GM12892 (cell line): Measurements from ENCODE around the gene RET.

Experiments
- DNase-seq: peaks from one replicate; pipeline ENCODE4 v3.0.0; 2011; ENCODE audit not compliant: insufficient read length
- FAIRE-seq: peaks from 2 replicates; lab custom pipeline; 2011; peaks lifted over from hg19 to GRCh38; lab: Jason Lieb, UNC
- POLR2A ChIP-seq: IDR thresholded peaks from 2 replicates; pipeline ENCODE4 v1.6.1; 2011; ENCODE audit warnings: low read depth, low read length, control low read depth
- POLR2AphosphoS5 ChIP-seq: IDR thresholded peaks from 2 replicates; pipeline ENCODE4 v1.6.1; 2011; ENCODE audit warnings: low read depth, low read length, control low read depth
- TAF1 ChIP-seq: IDR thresholded peaks from 2 replicates; pipeline ENCODE4 v1.6.1; 2011; ENCODE audit warnings: low read depth, mild to moderate bottlenecking, control low read depth, low read length, borderline replicate concordance

Gene RET

DNA sequence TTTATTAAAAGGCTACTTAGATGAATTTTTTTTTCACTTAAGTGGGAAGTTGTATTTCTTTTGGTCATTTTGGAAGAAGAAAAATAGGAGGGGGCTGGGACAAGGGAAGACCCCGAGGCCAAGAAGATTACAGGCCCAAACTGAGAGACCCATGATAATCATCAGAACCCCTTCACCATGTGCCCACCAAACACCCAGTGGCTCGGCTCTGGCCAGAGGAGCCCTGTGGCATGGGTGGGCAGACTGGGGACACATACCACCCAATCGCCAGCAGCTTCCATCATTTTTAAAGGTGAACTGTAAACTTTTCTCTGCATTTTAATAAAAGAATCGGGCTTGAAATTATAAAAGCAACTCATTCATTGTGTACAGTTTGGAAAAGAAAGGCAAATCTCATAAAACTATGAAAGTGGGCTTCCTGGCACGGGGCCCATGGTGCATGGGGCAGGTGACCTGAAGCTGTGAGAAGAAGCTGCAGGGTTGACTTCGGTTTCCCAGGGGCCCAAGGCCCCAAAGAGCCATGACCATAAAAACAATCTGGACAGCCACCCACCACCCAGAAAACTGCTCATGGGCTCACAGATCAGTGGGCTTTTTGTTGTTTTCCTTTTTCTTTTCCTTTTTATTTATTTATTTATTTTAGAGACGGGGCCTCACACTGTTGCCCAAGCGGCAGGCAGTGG is 29.4 kb upstream of the RET start:
- DNase-seq = no peak
- no peak for FAIRE-seq
- TF ChIP-seq POLR2A = no peak
- TF ChIP-seq POLR2AphosphoS5 = no peak
- no peak for TF ChIP-seq TAF1

DNA sequence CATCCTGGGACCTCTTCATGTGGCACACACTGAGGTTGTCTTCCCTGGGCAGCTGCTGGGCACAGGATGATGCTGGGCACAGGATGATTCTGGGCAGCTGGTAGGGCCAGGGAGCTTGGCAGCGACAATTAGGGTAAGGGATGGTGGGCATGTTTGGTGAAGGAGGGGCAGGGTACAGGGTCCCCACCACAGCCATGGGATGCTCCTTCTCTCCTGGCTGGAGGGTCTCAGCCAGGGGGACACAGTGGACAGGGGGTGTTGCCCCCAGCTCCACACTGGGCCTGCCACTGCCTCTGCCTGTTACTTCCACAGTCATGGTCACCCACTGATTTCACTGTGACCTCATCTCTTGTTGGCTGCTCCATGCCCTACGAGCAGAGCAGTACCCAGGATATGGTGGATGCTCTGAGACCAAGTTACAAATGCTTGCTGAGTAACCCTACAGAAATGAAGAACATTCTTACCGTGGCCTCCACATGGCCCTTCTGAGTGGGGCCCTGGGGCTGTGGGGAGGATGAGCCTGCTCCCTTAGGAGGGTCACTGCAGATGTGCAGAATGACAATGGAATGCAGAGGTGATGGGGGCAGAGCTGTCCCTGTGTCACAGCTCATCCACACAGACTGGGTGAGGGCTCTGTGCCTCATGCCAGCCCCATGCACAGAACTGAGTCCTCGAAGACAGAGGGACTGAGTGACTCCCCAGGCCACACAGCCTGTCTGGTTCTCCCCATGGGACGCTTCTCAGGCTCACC is 28.4 kb upstream of the RET start:
- DNase-seq (peak; percentile 8), FAIRE-seq (no peak)
- TF ChIP-seq TAF1 (no peak), POLR2AphosphoS5 (no peak), POLR2A (no peak)

DNA sequence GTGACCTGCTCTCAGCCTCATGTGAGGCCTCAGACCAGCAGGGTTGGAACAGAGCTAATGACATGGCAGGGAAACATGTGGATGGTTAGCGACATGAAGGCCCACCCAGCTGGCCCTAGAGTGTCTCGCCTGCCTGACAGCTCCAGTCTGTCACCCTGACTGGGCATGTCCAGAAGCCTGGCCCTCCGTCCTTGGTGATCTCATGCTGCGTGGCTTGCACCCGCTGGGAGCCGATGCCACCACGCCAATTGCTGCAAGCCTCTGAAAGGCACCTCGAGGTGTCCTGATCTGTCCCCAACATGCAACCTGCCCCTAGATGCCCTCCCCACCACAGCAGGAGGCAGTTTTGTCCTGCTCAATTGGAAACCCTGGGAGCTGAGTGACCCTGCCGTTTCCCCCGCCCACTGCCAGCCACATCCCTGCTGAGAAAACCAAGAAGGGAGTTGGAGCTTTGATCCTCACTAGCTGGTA is 27.8 kb upstream of the RET start:
- TF ChIP-seq TAF1 (no peak), POLR2A (no peak), POLR2AphosphoS5 (no peak)
- no peak for DNase-seq
- no peak for FAIRE-seq

DNA sequence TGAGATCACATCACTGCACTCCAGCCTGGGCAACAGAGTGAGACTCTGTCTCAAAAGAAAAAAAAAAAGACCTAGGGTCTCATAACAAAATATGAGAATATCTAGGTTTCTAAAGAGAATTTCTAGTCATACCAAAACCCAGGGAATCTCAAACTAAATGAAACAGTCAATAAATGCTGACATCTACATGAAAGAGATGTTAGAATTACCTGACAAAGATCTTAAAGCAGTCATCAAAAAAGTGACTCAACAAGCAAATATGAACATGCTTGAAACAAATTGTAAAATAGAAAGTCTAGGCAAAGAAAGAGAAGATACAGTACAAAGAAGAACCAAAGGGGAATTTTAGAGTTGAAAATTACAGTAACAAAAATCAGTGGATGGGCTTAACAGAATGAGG is 26.9 kb upstream of the RET start:
- TF ChIP-seq POLR2AphosphoS5 = no peak
- TF ChIP-seq TAF1 = no peak
- TF ChIP-seq POLR2A = no peak
- FAIRE-seq (no peak), DNase-seq (no peak)

DNA sequence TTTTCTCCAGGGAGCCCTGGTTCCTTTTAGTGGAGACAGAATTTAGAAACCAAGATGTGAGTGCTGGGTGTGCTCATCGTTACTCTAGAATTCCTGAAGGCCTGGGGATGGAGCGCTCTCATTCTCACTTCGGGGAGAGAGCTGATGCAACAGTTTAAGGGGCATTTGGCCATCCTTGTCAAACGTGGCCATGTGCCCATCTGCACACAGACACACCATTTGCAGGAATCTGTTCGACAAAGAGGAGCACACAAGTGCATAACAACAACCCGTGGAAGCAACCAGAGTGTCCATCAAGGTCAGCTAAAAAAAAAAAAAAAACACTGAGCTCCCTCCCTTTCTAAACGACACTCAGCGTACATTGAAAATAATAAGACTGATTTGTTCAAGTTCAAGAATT is 23.0 kb upstream of the RET start:
- DNase-seq = no peak
- no peak for FAIRE-seq
- TF ChIP-seq TAF1 = no peak
- TF ChIP-seq POLR2A = no peak

DNA sequence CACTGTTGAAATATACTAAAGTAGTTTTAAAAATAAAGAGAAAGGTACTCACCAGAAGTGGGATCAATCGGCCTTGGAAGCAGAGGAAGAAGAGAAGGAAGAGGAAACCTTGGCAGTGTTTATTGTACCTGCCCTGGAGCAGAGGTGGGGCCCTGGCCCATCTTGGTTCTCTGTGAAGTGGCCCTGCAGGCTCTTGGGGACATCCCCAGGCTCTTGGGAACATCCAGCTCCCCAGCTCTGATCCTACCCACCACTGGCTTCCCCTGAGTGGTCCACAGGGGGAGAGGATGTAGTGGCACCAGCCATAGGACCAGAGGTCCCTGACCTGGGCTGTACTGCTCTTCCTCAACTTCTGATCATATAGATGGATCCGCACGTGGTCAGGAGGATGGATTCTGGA is 22.3 kb upstream of the RET start:
- FAIRE-seq (no peak), DNase-seq (no peak)
- TF ChIP-seq TAF1 (no peak), POLR2AphosphoS5 (no peak), POLR2A (no peak)

DNA sequence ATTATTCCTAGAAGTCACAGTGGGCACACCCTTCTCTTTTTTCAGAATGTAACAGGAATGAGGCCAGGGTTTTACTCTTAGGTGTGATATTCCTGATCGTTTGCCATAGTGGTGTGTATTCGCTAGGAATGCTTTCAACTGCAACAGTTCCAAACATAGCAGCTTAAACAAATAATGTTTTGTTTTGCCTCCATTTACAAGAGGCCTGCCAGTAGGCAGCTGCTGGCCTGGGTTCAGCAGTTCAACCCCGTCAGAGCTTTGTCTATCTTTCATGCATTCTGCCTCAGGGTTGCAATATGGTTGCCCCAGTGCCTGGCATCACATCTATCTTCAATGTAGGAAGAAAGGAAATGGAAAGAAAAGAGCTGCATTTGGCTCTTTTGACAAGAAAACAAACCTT is 21.7 kb upstream of the RET start:
- TF ChIP-seq POLR2AphosphoS5 = no peak
- no peak for TF ChIP-seq TAF1
- no peak for TF ChIP-seq POLR2A
- FAIRE-seq (no peak), DNase-seq (no peak)

DNA sequence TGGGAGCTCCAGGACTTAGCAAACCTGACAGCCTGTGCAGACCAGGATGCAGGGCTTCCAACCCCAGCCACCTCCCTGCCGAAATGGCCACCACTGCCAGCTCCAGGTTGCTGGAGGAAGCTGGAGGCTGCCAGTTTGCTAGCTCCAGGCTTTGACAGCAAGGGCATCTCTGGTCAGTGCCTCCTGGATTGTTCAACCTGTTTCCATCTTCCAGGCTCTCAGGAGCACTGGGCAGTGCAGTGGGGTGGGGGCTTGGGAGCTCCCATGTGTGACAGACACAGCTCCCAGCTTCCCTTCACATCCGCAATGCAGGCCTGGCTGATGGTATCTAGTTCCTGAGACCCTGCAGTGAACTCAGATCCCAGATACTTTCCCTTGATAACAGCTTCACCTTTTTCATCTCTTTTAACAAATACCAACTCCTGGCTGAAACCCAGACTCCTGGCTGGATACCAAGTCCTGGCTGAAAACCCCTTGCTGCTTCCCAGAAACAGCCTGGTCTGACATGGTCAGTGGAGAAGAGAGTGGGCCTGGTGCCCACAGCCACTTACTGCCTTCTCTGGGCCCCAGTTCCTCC is 20.8 kb upstream of the RET start:
- DNase-seq = no peak
- no peak for FAIRE-seq
- TF ChIP-seq POLR2AphosphoS5 (no peak), POLR2A (no peak), TAF1 (no peak)

DNA sequence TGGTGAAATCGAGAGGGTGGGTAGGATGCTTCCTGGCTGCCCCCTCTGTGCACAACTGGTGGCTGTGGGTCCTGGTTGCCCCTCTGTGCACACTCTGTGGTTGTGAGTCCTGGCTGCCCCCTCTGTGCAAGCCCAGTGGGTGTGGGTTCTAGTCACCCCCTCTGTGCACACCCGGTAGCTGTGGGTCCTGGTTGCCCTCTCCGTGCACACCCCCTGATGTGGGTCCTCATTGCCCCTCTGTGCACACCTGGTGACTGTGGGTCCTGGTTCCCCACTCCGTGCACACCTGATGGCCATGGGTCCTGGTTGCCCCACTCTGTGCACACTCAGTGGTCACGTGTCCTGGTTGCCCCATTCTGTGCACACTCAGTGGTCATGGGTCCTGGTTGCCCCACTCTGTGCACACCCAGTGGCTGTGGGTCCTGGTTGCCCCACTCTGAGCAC is 20.3 kb upstream of the RET start:
- DNase-seq = no peak
- no peak for FAIRE-seq
- TF ChIP-seq POLR2AphosphoS5 = no peak
- TF ChIP-seq POLR2A = no peak

DNA sequence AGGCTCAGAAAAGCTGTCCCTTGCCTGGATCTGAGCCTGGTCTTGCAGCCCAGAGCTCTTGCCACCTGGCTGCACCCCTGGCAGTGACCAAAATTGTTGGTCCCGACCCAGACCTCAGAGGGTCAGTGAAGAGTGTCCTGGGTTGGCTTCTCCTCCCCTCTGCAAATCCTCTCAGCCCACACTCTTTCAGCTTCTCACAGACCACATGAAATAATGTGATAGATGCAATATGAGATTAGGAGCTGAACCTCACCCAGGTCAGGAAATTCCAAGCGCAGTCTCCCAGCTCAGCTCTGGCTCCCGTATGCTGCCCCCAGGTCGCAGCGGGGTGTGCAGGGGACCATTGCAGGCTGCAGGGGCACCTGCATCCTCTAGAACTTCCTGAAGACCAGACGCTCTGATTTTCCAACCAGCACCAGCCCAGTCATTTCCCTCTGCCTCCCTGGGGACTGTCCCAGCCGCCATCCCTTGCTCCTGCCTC is 19.6 kb upstream of the RET start:
- FAIRE-seq = no peak
- TF ChIP-seq TAF1 (no peak), POLR2AphosphoS5 (no peak), POLR2A (no peak)
- DNase-seq = no peak

DNA sequence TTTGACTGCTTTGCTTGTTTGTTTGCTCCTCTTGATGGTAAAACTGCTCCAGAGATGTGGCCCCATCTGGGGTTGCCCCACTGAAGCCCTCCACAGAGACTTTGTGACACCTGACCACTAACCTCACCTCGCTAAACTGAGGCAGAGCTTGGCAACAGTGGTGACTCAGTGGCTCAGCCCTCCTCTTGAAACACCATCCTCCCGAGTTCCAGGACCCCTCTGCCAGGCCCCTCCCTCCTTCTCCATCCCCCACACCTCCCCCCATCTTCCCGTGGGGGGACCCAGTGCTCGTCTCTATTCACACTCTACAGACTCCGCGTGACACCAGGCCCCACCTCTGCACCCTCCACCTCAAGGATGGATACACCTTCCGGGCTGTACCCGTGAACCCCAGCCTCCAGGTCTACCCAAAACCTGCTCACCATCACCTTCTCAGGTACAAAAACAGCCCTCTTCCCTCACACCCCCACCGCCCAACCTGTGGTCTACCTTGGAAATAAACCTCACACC is 19.0 kb upstream of the RET start:
- no peak for FAIRE-seq
- no peak for DNase-seq
- TF ChIP-seq TAF1 = no peak
- TF ChIP-seq POLR2AphosphoS5 = no peak
- no peak for TF ChIP-seq POLR2A

DNA sequence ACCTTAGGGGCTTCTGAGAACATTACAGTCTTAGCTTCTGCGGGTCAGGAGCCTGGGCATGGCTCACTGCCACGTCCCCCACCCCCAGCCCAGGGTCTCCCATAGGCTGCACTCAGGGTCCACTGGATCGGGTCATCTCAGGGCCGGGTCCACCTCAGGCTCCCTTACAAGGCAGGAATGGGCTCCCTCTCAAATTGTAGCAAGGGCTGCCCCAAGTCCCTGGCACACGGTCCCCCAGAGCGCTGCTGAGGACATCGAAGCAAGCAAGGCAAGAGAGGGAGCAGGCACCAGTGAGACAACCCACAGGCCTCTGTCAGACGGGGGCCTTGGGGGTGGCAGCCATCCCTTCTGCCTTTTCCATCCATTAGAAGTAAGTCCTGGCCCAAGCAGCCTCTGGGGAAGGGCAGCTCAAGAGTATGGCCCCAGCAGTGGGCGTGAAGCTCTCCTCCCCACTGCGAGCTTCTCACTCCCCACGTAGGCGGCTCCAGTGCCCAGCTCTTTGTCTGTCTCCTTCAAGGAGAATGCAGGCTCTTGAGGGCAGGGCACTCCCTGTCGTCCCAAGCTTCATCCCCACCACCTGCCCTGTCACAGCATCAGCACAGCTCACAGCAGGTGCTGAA is 18.0 kb upstream of the RET start:
- TF ChIP-seq POLR2A (no peak), TAF1 (no peak), POLR2AphosphoS5 (no peak)
- no peak for DNase-seq
- FAIRE-seq = no peak
